Measurements from ENCODE around the gene RSRC2. TPM values are rescaled to one million over a fixed set of nuclear protein-coding genes. Genes with fewer than 3 reads are reported as not detected.
"Not testable (repeated sequence)": the region's sequence is repeated elsewhere in the genome, so short reads cannot be mapped to it uniquely, and the experiment has no call there.

Gene RSRC2
- total RNA-seq, 1 experiment from 2014 or later = 64.5 TPM

DNA sequence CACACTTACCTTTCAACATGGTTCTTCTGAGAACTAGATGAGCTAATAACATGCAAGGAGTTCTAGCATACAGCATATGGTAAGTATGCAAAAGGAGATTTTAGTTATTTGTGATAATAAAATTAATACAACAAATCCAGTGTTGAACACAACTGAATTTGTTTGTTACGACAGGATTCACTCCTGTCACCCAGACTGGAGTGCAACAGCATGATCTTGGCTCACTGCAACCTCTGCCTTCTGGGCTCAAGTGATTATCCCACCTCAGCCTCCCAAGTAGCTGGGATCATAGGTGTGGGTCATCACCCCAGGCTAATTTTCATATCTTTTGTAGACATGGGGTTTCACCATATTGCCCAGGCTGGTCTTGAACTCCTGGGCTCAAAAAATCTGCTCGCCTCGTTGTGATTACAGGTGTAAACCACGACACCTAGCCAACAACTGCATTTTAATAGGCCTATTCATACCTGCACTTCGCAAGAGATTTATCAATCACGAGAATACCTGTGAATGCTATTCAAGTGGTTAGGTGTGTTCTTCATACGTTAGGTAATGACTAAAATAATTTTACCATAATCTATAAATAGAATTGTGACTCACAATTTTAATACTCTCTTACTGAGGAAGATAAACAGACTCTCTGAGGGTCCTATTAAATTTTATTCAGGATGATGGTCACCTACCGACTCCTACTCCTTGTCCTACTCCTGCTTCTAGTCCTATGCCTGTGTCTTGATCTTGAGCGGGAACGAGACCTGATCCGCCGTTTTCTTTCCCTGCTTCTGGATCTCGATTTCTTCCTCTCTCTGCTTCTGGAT is 10.0 kb downstream of the RSRC2 start:
- Histone ChIP-seq H3K4me2 (no peak overlapping the region), H3K4me1 (replicated peaks; ENCODE audit: insufficient read depth) (0 out of 2 replicates have a peak, but pooled peaks cover 6% of the 10 kb centered on the region), H3K27me3 (ENCODE audit: insufficient read depth, low read depth) (no peaks in the 10 kb centered on the region), H3K36me3 (ENCODE audit: low read depth) (peaks cover 90% of the 10 kb centered on the region), H3F3A (ENCODE audit: insufficient read depth, low read depth) (peaks cover 94% of the 10 kb centered on the region), H2AFZ (no peak overlapping the region), H3K9me3 (ENCODE audit: insufficient read depth, low read depth) (no peaks in the 10 kb centered on the region), H3K27ac (0 out of 2 replicates have a peak overlapping the region, but pooled peaks have one; percentile 26), H3K4me3 (no peak overlapping the region), H4K20me1 (ENCODE audit: insufficient read depth) (peaks cover 82% of the 10 kb centered on the region), H3K79me2 (ENCODE audit: low read depth) (peaks cover 78% of the 10 kb centered on the region), H3K9me2 (ENCODE audit: insufficient read depth) (no peaks in the 10 kb centered on the region)
- no peak for DNase-seq
- ChIA-PET POLR2A (ENCODE audit: unreplicated experiment) (interaction anchor here (0.7 kb wide), 1 partner anchor 62 kb away, joined by 3 read pairs; no protein-coding TSS in a partner anchor), CTCF (no interaction called here)
- no TSS peak for BruUV-seq (replicated peaks)
- TF ChIP-seq, protein P1, sequence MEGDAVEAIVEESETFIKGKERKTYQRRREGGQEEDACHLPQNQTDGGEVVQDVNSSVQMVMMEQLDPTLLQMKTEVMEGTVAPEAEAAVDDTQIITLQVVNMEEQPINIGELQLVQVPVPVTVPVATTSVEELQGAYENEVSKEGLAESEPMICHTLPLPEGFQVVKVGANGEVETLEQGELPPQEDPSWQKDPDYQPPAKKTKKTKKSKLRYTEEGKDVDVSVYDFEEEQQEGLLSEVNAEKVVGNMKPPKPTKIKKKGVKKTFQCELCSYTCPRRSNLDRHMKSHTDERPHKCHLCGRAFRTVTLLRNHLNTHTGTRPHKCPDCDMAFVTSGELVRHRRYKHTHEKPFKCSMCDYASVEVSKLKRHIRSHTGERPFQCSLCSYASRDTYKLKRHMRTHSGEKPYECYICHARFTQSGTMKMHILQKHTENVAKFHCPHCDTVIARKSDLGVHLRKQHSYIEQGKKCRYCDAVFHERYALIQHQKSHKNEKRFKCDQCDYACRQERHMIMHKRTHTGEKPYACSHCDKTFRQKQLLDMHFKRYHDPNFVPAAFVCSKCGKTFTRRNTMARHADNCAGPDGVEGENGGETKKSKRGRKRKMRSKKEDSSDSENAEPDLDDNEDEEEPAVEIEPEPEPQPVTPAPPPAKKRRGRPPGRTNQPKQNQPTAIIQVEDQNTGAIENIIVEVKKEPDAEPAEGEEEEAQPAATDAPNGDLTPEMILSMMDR (conservative IDR thresholded peaks at IDR 0.05) = no peak
- no peak for TF ChIP-seq EZH2 (IDR thresholded peaks at IDR 0.05; ENCODE audit: low read depth)
- intact Hi-C loops (cut with micrococcal nuclease; ENCODE audit: unreplicated experiment) = no loop called here

DNA sequence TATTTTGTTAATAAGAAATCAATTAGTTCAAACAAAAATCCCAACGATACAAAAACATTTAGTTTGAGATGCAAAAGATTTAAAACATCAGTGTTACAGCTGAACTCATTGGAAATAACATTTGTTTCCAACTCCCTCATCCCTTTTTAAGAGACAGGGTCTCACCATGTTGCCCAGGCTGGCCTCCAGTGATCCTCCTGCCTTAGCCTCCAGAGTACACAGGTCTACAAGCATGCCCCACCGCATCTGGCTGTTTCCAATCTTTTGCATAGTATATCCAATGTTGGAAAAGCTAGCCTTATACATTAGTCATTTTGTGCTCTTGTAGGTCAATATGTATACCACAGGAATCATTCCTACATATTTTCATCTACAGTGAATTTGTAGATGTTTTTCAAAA is 11.5 kb downstream of the RSRC2 start:
- H3K36me3 ChIP-seq (ENCODE audit: low read depth) = peaks cover 90% of the 10 kb centered on the region
- TF ChIP-seq, protein P1 (conservative IDR thresholded peaks at IDR 0.05) = no peak
- TF ChIP-seq EZH2 (IDR thresholded peaks at IDR 0.05; ENCODE audit: low read depth) = no peak
- H3K79me2 ChIP-seq (ENCODE audit: low read depth) = peaks cover 72% of the 10 kb centered on the region
- DNase-seq = no peak
- peaks cover 92% of the 10 kb centered on the region for H3F3A ChIP-seq (ENCODE audit: insufficient read depth, low read depth)
- no peaks in the 10 kb centered on the region for H3K9me3 ChIP-seq (ENCODE audit: insufficient read depth, low read depth)
- no peak overlapping the region for H3K4me2 ChIP-seq
- no peak overlapping the region for H2AFZ ChIP-seq
- no peak overlapping the region for H3K27ac ChIP-seq
- peaks cover 81% of the 10 kb centered on the region for H4K20me1 ChIP-seq (ENCODE audit: insufficient read depth)
- POLR2A ChIA-PET (ENCODE audit: unreplicated experiment) = no interaction called here
- no peaks in the 10 kb centered on the region for H3K27me3 ChIP-seq (ENCODE audit: insufficient read depth, low read depth)
- intact Hi-C loops (cut with micrococcal nuclease; ENCODE audit: unreplicated experiment) = no loop called here
- no peaks in the 10 kb centered on the region for H3K9me2 ChIP-seq (ENCODE audit: insufficient read depth)
- H3K4me1 ChIP-seq (replicated peaks; ENCODE audit: insufficient read depth) = 0 out of 2 replicates have a peak, but pooled peaks cover 5% of the 10 kb centered on the region
- CTCF ChIA-PET = no interaction called here
- BruUV-seq (replicated peaks) = no TSS peak
- no peak overlapping the region for H3K4me3 ChIP-seq

DNA sequence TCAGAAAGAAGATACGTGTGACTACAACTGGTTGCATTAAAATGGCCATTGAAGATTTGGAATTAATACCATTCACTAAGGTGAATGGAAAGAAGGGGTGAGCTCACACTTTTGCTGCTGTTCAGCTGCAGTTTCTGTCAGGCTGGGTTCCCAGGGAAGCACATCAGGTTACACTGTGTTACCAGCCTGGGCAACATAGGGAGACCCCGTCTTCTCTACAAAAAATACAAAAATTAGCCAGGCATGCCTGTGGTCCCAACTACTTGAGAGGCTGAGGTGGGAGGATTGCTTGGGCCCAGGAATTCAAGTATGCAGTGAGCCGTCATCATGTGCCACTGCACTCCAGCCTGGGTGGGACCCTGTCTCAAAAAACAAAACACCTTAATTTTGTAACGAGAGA is 13.1 kb downstream of the RSRC2 start:
- DNase-seq = no peak
- intact Hi-C loops (cut with micrococcal nuclease; ENCODE audit: unreplicated experiment) = no loop called here
- Histone ChIP-seq H3K9me3 (ENCODE audit: insufficient read depth, low read depth) (no peaks in the 10 kb centered on the region), H2AFZ (no peak overlapping the region), H3K79me2 (ENCODE audit: low read depth) (peaks cover 58% of the 10 kb centered on the region), H3K27me3 (ENCODE audit: insufficient read depth, low read depth) (no peaks in the 10 kb centered on the region), H3K4me1 (replicated peaks; ENCODE audit: insufficient read depth) (no peaks in the 10 kb centered on the region), H4K20me1 (ENCODE audit: insufficient read depth) (peaks cover 78% of the 10 kb centered on the region), H3K4me3 (no peak overlapping the region), H3K4me2 (no peak overlapping the region), H3K36me3 (ENCODE audit: low read depth) (peaks cover 88% of the 10 kb centered on the region), H3K27ac (no peak overlapping the region), H3F3A (ENCODE audit: insufficient read depth, low read depth) (peaks cover 93% of the 10 kb centered on the region), H3K9me2 (ENCODE audit: insufficient read depth) (no peaks in the 10 kb centered on the region)
- no TSS peak for BruUV-seq (replicated peaks)
- TF ChIP-seq EZH2 (IDR thresholded peaks at IDR 0.05; ENCODE audit: low read depth) = no peak
- TF ChIP-seq, protein P1 (conservative IDR thresholded peaks at IDR 0.05) = no peak
- ChIA-PET CTCF (no interaction called here), POLR2A (ENCODE audit: unreplicated experiment) (no interaction called here)

DNA sequence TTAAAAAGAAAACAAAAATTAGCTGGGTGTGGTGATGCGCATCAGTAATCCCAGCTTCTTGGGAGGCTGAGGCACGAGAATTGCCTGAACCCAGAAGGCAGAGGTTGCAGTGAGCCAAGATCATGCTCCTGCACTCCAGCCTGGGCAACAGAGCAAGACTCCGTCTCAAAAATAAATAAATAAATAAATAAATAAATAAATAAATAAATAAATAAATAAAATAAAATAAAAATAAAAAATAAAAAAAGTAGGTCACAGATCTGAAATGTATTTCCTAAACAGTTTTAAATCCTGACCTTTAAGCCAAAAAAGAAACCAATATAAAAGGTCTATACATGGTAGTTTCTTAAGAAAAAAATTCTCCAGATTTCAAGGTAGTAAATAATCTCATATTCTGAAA is 13.7 kb downstream of the RSRC2 start:
- H3K27me3 ChIP-seq (ENCODE audit: insufficient read depth, low read depth); H3K4me1 ChIP-seq (replicated peaks; ENCODE audit: insufficient read depth); BruUV-seq (replicated peaks); intact Hi-C loops (cut with micrococcal nuclease; ENCODE audit: unreplicated experiment); H2AFZ ChIP-seq; DNase-seq; H3K9me3 ChIP-seq (ENCODE audit: insufficient read depth, low read depth); CTCF ChIA-PET; H3K4me2 ChIP-seq; H3K4me3 ChIP-seq; H3K9me2 ChIP-seq (ENCODE audit: insufficient read depth); H3K27ac ChIP-seq: not testable (repeated sequence)
- Histone ChIP-seq H4K20me1 (ENCODE audit: insufficient read depth) (peaks cover 78% of the 10 kb centered on the region), H3F3A (ENCODE audit: insufficient read depth, low read depth) (peaks cover 93% of the 10 kb centered on the region), H3K79me2 (ENCODE audit: low read depth) (peaks cover 57% of the 10 kb centered on the region), H3K36me3 (ENCODE audit: low read depth) (peaks cover 89% of the 10 kb centered on the region)
- POLR2A ChIA-PET (ENCODE audit: unreplicated experiment) = interaction anchor here (0.7 kb wide), 1 partner anchor 13 kb away, joined by 3 read pairs; no protein-coding TSS in a partner anchor
